WTC11 (cell line): ENCODE data around the gene SLC2A4RG.

Experiments
- CBFB ChIP-seq: sonication (generic); formaldehyde crosslinking; IDR thresholded peaks from 2 replicates; pipeline ENCODE4 v1.8.1; 2022; ENCODE audit warnings: mild to moderate bottlenecking, low read depth, missing genetic modification reagents
- ETV6 ChIP-seq: sonication (generic); formaldehyde crosslinking; IDR thresholded peaks from 2 replicates; pipeline ENCODE4 v1.8.1; 2022; ENCODE audit warnings: mild to moderate bottlenecking, missing genetic modification reagents
- NFYB ChIP-seq: sonication (generic); formaldehyde crosslinking; conservative IDR thresholded peaks from 2 replicates; pipeline ENCODE4 v1.8.0; 2022; ENCODE audit warnings: low read depth, missing genetic modification reagents
- SP1 ChIP-seq: sonication (generic); formaldehyde crosslinking; conservative IDR thresholded peaks from 2 replicates; pipeline ENCODE4 v1.8.1; 2022; ENCODE audit warnings: missing genetic modification reagents
- ZBTB21 ChIP-seq: sonication (generic); formaldehyde crosslinking; IDR thresholded peaks from 2 replicates; pipeline ENCODE4 v1.8.1; 2023; ENCODE audit warnings: mild to moderate bottlenecking, missing genetic modification reagents, borderline replicate concordance
- ZNF416 ChIP-seq: fragments of 250-450 bp; sonication (Bioruptor Pico); IDR thresholded peaks from 2 replicates; pipeline ENCODE4 v1.9.0; 2021; ENCODE audit warnings: mild to moderate bottlenecking, inconsistent platforms
- TF ChIP-seq, protein P1 (sequence below): sonication (generic); formaldehyde crosslinking; conservative IDR thresholded peaks from 2 replicates; pipeline ENCODE4 v1.8.1; 2022; ENCODE audit warnings: mild to moderate bottlenecking, missing genetic modification reagents
- TF ChIP-seq, protein P2 (sequence below): sonication (generic); formaldehyde crosslinking; IDR thresholded peaks from 2 replicates; pipeline ENCODE4 v1.8.1; 2022; ENCODE audit warnings: low read depth, mild to moderate bottlenecking, moderate library complexity, missing genetic modification reagents, borderline replicate concordance
- TF ChIP-seq, protein P3 (sequence below): fragments of 200-600 bp; IDR thresholded peaks from 2 replicates; pipeline ENCODE4 v1.8.0; 2022; ENCODE audit warnings: antibody characterized with exemption
- TF ChIP-seq, protein P4 (sequence below): sonication (generic); formaldehyde crosslinking; IDR thresholded peaks from 2 replicates; pipeline ENCODE4 v1.8.1; 2022; ENCODE audit warnings: missing genetic modification reagents, borderline replicate concordance
- TF ChIP-seq, protein P5 (sequence below): sonication (generic); formaldehyde crosslinking; IDR thresholded peaks from 2 replicates; pipeline ENCODE4 v1.8.1; 2022; ENCODE audit warnings: mild to moderate bottlenecking, moderate library complexity, missing genetic modification reagents
- TF ChIP-seq, protein P6 (sequence below): sonication (generic); formaldehyde crosslinking; IDR thresholded peaks from 2 replicates; pipeline ENCODE4 v1.8.1; 2022; ENCODE audit warnings: mild to moderate bottlenecking, missing genetic modification reagents, moderate library complexity, borderline replicate concordance
- TF ChIP-seq, protein P7 (sequence below): sonication (generic); formaldehyde crosslinking; IDR thresholded peaks from 2 replicates; pipeline ENCODE4 v1.8.1; 2023; ENCODE audit warnings: mild to moderate bottlenecking, missing genetic modification reagents, moderate library complexity
- TF ChIP-seq, protein P8 (sequence below): sonication (generic); formaldehyde crosslinking; IDR thresholded peaks from 2 replicates; pipeline ENCODE4 v1.8.0; 2022; ENCODE audit warnings: mild to moderate bottlenecking, missing genetic modification reagents

DNA sequence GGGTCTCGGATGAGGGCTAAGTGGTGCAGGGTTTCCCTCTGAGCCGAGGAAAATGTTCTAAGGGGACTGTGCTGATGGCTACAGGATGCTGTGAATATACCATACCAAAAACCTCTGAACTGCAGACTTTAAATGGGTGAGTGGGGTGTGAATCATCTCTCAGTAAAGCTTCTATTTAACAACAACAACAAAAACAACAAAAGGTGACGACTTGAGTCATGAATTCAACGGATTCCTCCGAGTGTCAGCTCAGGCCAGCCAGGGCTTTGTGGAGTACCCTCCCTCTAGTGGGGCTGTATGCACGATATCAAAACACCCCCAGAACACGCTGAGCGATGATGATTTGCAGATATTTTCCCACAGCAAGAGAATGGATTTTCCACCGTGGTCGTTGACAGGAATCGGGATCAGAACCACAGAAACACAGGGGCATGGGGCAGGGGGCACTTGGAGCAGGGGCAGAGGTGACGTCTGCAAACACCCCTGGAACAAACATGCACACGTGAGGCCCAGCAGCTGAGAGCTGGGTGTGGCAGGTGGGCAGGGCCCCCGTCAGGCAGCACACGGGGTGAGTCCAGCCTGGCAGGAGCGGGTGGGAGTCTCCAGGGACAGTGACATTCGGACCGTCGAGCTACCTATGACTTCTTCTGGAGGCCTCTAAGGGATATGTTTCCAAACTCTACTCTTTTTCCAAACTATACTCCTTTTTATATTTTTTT is 38.6 kb downstream of the SLC2A4RG start:
- TF ChIP-seq, protein P1, sequence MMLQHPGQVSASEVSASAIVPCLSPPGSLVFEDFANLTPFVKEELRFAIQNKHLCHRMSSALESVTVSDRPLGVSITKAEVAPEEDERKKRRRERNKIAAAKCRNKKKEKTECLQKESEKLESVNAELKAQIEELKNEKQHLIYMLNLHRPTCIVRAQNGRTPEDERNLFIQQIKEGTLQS (CRISPR knock-in tag), result no peak
- TF ChIP-seq, protein P2, sequence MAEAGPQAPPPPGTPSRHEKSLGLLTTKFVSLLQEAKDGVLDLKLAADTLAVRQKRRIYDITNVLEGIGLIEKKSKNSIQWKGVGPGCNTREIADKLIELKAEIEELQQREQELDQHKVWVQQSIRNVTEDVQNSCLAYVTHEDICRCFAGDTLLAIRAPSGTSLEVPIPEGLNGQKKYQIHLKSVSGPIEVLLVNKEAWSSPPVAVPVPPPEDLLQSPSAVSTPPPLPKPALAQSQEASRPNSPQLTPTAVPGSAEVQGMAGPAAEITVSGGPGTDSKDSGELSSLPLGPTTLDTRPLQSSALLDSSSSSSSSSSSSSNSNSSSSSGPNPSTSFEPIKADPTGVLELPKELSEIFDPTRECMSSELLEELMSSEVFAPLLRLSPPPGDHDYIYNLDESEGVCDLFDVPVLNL (CRISPR knock-in tag), result no peak
- TF ChIP-seq, protein P3, sequence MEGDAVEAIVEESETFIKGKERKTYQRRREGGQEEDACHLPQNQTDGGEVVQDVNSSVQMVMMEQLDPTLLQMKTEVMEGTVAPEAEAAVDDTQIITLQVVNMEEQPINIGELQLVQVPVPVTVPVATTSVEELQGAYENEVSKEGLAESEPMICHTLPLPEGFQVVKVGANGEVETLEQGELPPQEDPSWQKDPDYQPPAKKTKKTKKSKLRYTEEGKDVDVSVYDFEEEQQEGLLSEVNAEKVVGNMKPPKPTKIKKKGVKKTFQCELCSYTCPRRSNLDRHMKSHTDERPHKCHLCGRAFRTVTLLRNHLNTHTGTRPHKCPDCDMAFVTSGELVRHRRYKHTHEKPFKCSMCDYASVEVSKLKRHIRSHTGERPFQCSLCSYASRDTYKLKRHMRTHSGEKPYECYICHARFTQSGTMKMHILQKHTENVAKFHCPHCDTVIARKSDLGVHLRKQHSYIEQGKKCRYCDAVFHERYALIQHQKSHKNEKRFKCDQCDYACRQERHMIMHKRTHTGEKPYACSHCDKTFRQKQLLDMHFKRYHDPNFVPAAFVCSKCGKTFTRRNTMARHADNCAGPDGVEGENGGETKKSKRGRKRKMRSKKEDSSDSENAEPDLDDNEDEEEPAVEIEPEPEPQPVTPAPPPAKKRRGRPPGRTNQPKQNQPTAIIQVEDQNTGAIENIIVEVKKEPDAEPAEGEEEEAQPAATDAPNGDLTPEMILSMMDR, result no peak
- TF ChIP-seq CBFB (no peak), ZBTB21 (CRISPR knock-in tag) (no peak), ZNF416 (CRISPR knock-in tag) (no peak), NFYB (CRISPR knock-in tag) (no peak), SP1 (CRISPR knock-in tag) (no peak), ETV6 (no peak)
- TF ChIP-seq, protein P4, sequence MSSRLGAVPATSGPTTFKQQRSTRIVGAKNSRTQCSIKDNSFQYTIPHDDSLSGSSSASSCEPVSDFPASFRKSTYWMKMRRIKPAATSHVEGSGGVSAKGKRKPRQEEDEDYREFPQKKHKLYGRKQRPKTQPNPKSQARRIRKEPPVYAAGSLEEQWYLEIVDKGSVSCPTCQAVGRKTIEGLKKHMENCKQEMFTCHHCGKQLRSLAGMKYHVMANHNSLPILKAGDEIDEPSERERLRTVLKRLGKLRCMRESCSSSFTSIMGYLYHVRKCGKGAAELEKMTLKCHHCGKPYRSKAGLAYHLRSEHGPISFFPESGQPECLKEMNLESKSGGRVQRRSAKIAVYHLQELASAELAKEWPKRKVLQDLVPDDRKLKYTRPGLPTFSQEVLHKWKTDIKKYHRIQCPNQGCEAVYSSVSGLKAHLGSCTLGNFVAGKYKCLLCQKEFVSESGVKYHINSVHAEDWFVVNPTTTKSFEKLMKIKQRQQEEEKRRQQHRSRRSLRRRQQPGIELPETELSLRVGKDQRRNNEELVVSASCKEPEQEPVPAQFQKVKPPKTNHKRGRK, result no peak
- TF ChIP-seq, protein P5, sequence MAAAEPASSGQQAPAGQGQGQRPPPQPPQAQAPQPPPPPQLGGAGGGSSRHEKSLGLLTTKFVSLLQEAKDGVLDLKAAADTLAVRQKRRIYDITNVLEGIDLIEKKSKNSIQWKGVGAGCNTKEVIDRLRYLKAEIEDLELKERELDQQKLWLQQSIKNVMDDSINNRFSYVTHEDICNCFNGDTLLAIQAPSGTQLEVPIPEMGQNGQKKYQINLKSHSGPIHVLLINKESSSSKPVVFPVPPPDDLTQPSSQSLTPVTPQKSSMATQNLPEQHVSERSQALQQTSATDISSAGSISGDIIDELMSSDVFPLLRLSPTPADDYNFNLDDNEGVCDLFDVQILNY (CRISPR knock-in tag), result no peak
- TF ChIP-seq, protein P6, sequence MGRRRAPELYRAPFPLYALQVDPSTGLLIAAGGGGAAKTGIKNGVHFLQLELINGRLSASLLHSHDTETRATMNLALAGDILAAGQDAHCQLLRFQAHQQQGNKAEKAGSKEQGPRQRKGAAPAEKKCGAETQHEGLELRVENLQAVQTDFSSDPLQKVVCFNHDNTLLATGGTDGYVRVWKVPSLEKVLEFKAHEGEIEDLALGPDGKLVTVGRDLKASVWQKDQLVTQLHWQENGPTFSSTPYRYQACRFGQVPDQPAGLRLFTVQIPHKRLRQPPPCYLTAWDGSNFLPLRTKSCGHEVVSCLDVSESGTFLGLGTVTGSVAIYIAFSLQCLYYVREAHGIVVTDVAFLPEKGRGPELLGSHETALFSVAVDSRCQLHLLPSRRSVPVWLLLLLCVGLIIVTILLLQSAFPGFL, result no peak
- TF ChIP-seq, protein P7, sequence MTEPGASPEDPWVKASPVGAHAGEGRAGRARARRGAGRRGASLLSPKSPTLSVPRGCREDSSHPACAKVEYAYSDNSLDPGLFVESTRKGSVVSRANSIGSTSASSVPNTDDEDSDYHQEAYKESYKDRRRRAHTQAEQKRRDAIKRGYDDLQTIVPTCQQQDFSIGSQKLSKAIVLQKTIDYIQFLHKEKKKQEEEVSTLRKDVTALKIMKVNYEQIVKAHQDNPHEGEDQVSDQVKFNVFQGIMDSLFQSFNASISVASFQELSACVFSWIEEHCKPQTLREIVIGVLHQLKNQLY (CRISPR knock-in tag), result no peak
- TF ChIP-seq, protein P8, sequence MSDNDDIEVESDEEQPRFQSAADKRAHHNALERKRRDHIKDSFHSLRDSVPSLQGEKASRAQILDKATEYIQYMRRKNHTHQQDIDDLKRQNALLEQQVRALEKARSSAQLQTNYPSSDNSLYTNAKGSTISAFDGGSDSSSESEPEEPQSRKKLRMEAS (CRISPR knock-in tag), result no peak
